Neuronal stem cell (in vitro differentiated cells): ENCODE measurements around the gene CCDC126. TPM values are rescaled to one million over a fixed set of nuclear protein-coding genes. Genes with fewer than 3 reads are reported as not detected.

ENCODE experiments used
- DNase-seq: peaks from one replicate; pipeline ENCODE4 v3.0.0-alpha.2; 2013; ENCODE audit warnings: low spot score
- H2AFZ ChIP-seq: one replicate; pipeline ENCODE4 v1.6.1; 2013; ENCODE audit warnings: mild to moderate bottlenecking, low read length, inconsistent platforms
- H2AK5ac ChIP-seq: 2 replicates; pipeline ENCODE4 v1.6.1; 2013; ENCODE audit warnings: low read depth, mild to moderate bottlenecking, inconsistent platforms, low read length, moderate library complexity, mixed read lengths
- H2BK120ac ChIP-seq: 2 replicates; pipeline ENCODE4 v1.6.1; 2013; ENCODE audit warnings: low read depth, mild to moderate bottlenecking, inconsistent platforms, low read length, moderate library complexity, mixed read lengths
- H2BK12ac ChIP-seq: one replicate; pipeline ENCODE4 v1.6.1; 2013; ENCODE audit warnings: low read length, inconsistent platforms
- H2BK15ac ChIP-seq: 2 replicates; pipeline ENCODE4 v1.6.1; 2013; ENCODE audit warnings: mild to moderate bottlenecking, low read length, inconsistent platforms, mixed read lengths
- H2BK5ac ChIP-seq: one replicate; pipeline ENCODE4 v1.6.1; 2013; ENCODE audit warnings: inconsistent platforms, mild to moderate bottlenecking, low read length, moderate library complexity
- H3K14ac ChIP-seq: one replicate; pipeline ENCODE4 v1.6.1; 2013; ENCODE audit warnings: low read length, inconsistent platforms
- H3K18ac ChIP-seq: 2 replicates; pipeline ENCODE4 v1.6.1; 2013; ENCODE audit warnings: low read length, inconsistent platforms
- H3K23ac ChIP-seq: 2 replicates; pipeline ENCODE4 v1.6.1; 2013; ENCODE audit warnings: low read depth, mild to moderate bottlenecking, mixed read lengths, low read length, inconsistent platforms; ENCODE audit not compliant: poor library complexity
- H3K27ac ChIP-seq: replicated peaks from 3 replicates; pipeline ENCODE4 v1.5.1; 2013; ENCODE audit warnings: low read length, inconsistent platforms
- H3K27me3 ChIP-seq, 3 experiments: 2 replicates each; pipeline ENCODE4 v1.6.1; 2013; ENCODE audit warnings: low read length in 3 of 3, mild to moderate bottlenecking in 2 of 3, inconsistent platforms in 1 of 3, low read depth in 1 of 3, mixed read lengths in 1 of 3, moderate library complexity in 1 of 3; ENCODE audit not compliant: control insufficient read depth in 3 of 3, insufficient read depth in 3 of 3
- H3K36me3 ChIP-seq, 2 donors: replicated peaks in 1 of 2; 2 replicates each; pipeline ENCODE4 v1.6.1; 2013; ENCODE audit warnings: low read length in 2 of 2; ENCODE audit not compliant: control insufficient read depth in 2 of 2, insufficient read depth in 2 of 2
- H3K4ac ChIP-seq: 2 replicates; pipeline ENCODE4 v1.6.1; 2013; ENCODE audit warnings: inconsistent platforms, mild to moderate bottlenecking, low read length, moderate library complexity
- H3K4me1 ChIP-seq, 2 donors: 1 replicate in 1 of 2; 2 replicates in 1 of 2; pipeline ENCODE4 v1.6.1; 2013; ENCODE audit warnings: low read length in 2 of 2, low read depth in 1 of 2; ENCODE audit not compliant: control insufficient read depth in 2 of 2, insufficient read depth in 1 of 2
- H3K4me2 ChIP-seq: one replicate; pipeline ENCODE4 v1.6.1; 2013; ENCODE audit warnings: mild to moderate bottlenecking, low read length, inconsistent platforms; ENCODE audit not compliant: insufficient read depth, poor library complexity, severe bottlenecking
- H3K4me3 ChIP-seq, 2 donors: 2 replicates each; pipeline ENCODE4 v1.5.1; 2013; ENCODE audit warnings: low read length in 2 of 2, mild to moderate bottlenecking in 2 of 2, inconsistent platforms in 1 of 2, moderate library complexity in 1 of 2
- H3K79me1 ChIP-seq: one replicate; pipeline ENCODE4 v1.6.1; 2013; ENCODE audit warnings: low read depth, mild to moderate bottlenecking, inconsistent platforms, low read length, moderate library complexity
- H3K9ac ChIP-seq: one replicate; pipeline ENCODE4 v1.6.1; 2013; ENCODE audit warnings: mild to moderate bottlenecking, low read depth, low read length, inconsistent platforms; ENCODE audit not compliant: poor library complexity
- H3K9me3 ChIP-seq, 2 donors: replicated peaks in 1 of 2; 2 replicates each; pipeline versions ENCODE3 to v1.6.1; 2013; ENCODE audit warnings: low read length in 2 of 2, mild to moderate bottlenecking in 2 of 2, inconsistent platforms in 1 of 2, low read depth in 1 of 2, mixed read lengths in 1 of 2, moderate library complexity in 1 of 2; ENCODE audit not compliant: control insufficient read depth in 2 of 2, insufficient read depth in 1 of 2
- H4K8ac ChIP-seq: one replicate; pipeline ENCODE4 v1.6.1; 2013; ENCODE audit warnings: low read depth, mild to moderate bottlenecking, inconsistent platforms, low read length, moderate library complexity
- H4K91ac ChIP-seq: one replicate; pipeline ENCODE4 v1.6.1; 2013; ENCODE audit warnings: low read length, low read depth, mild to moderate bottlenecking, inconsistent platforms; ENCODE audit not compliant: poor library complexity
- WGBS, 2 donors: extraction: QIAGEN DNeasy Blood & Tissue Kit; methylation state at CpG; one replicate each; pipeline ENCODE4 v1.1.7; 2013; ENCODE audit warnings: missing lambda C conversion rate in 2 of 2, mixed read lengths in 1 of 2; ENCODE audit not compliant: insufficient read length in 2 of 2, insufficient replicate concordance in 1 of 2; ENCODE audit errors: extremely low coverage in 2 of 2; 5-methylcytosine and 5-hydroxymethylcytosine counted together
- polyA plus RNA-seq, 2 experiments: library from polyadenylated mRNA; stranded (reverse); fragments of 200-250 nt; gene quantifications; one replicate each; pipeline ENCODE4 v1.2.3, GENCODE V29; 2013

Gene CCDC126, protein sequence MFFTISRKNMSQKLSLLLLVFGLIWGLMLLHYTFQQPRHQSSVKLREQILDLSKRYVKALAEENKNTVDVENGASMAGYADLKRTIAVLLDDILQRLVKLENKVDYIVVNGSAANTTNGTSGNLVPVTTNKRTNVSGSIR
- polyA plus RNA-seq (2013, experiment 1 of 2), result 8.3 TPM
- 7.8 TPM for polyA plus RNA-seq (2013, experiment 2 of 2)

DNA sequence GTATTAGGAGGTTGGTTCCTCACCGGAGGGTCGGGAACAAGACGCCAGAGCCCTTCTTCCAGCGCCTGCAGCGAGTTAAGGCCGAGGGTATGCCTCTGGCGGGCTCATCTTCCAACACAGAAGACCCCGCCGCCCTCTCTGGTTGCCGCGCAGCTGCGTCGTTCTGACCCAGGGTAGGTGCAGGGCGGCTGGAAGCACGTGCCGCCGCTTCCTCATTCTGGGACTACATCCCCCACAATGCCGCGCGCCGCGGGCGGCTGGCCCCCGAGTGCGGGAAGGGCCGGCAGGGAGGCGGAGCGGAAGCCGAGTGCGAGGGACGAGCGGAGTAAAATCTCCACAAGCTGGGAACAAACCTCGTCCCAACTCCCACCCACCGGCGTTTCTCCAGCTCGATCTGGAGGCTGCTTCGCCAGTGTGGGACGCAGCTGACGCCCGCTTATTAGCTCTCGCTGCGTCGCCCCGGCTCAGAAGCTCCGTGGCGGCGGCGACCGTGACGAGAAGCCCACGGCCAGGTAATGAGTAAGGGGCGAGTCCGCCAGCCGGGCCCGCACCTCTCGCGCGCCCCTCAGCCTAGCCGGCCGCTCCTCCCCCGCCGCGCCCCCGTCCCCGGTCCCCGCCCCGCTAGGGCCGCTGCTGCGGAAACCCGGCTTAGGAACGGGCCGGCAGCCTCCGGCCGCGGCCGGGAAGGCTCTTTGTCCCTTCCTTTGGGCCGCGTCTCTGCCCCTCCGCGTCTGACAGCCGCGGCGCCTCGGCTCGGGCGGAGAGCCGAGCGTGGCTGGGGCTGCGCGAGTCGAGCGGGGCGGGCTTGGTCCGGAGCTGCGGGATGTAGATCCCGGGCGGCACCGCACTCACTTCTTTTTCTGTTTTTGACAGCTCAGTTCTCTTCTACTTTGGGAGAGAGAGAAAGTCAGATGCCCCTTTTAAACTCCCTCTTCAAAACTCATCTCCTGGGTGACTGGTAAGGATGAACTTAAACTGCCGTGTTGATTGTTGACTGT, at the start of gene CCDC126:
Gene CCDC126 (plus strand): TSS at position 289 of the 998 bp plus-strand sequence. CDS start 13,934 bp downstream, outside the sequence.
- peak within 1 kb of the TSS; percentile 97 for H3K18ac ChIP-seq
- peak within 1 kb of the TSS; percentile 63 to 87 for H3K4me3 ChIP-seq
- DNase-seq, result peak; percentile 90
- H3K4me1 ChIP-seq, result peaks cover 3 to 8% of the 10 kb centered on the region in 2 donors
- H3K9me3 ChIP-seq, result no peaks in the 10 kb centered on the region
- H4K91ac ChIP-seq, result peak within 1 kb of the TSS; percentile 56
- H3K14ac ChIP-seq, result peak within 1 kb of the TSS; percentile 40
- WGBS, 2 donors, result no CpG with 5 or more reads among the region's 99 CpGs
- H2BK5ac ChIP-seq, result peak within 1 kb of the TSS; percentile 71
- no peaks in the 10 kb centered on the region for H3K36me3 ChIP-seq
- no peak within 1 kb of the TSS for H2BK12ac ChIP-seq
- H3K4me2 ChIP-seq, result peak within 1 kb of the TSS; percentile 59
- H3K23ac ChIP-seq, result peak within 1 kb of the TSS; percentile 78
- no peak within 1 kb of the TSS for H2BK120ac ChIP-seq
- peak within 1 kb of the TSS; percentile 98 for H3K27ac ChIP-seq
- H3K9ac ChIP-seq, result peak within 1 kb of the TSS; percentile 88
- H3K27me3 ChIP-seq, result peaks cover 0 to 13% (median 1%) of the 10 kb centered on the region in 3 experiments
- no peaks in the 10 kb centered on the region for H3K79me1 ChIP-seq
- H4K8ac ChIP-seq, result no peak within 1 kb of the TSS
- no peak within 1 kb of the TSS for H2AK5ac ChIP-seq
- H2AFZ ChIP-seq, result peak within 1 kb of the TSS; percentile 100
- H3K4ac ChIP-seq, result no peak within 1 kb of the TSS
- no peak within 1 kb of the TSS for H2BK15ac ChIP-seq

DNA sequence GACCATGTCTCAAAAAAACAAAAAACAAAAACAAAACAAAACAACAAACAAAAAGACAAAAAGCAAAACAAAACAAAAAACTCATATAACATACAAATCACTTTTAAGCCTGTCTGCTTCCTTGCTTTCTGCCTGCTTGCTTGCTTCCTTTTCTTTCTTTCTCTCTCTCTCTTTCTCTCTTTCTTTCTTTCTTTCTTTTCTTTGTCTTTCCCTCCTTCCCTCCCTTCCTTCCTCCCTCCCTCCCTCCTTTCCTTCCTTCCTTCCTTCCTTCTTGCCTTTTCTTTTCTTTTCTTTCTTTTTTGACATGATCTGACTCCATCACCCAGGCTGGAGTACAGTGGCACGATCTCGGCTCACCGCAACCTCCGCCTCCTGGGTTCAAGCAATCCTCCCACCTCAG, 49.5 kb upstream of the CCDC126 start:
- no CpG with 5 or more reads among the region's 4 CpGs for WGBS, 2 donors
- Histone ChIP-seq H3K36me3 (no peaks in the 10 kb centered on the region), H2BK120ac (no peak overlapping the region)

DNA sequence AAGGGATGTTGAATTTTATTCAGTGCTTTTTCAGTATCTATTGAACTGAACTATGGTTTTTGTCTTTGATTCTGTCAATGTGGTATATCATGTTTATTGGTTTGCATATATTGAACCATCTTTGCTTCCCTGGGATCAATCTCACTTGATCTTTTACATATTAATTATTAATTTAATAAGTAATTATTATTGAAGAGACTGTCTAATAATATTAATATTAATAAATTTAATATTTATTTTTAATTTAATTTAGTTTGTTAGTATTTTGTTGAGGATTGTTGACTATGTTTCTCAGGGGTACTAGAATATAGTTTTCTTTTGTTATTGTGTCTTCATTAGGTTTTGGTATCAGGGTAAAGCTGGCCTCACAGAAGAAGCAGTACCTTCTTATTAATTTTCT, 38.9 kb upstream of the CCDC126 start:
- H3K4me1 ChIP-seq, result no peaks in the 10 kb centered on the region
- no peaks in the 10 kb centered on the region for H3K79me1 ChIP-seq
- H3K36me3 ChIP-seq, result no peaks in the 10 kb centered on the region
- no peak overlapping the region for H3K23ac ChIP-seq
- H2AFZ ChIP-seq, result no peak overlapping the region
- no peak overlapping the region for H3K18ac ChIP-seq
- no peak overlapping the region for H3K4me3 ChIP-seq
- no peak overlapping the region for H2BK5ac ChIP-seq
- H3K9ac ChIP-seq, result no peak overlapping the region
- H2AK5ac ChIP-seq, result no peak overlapping the region
- H3K4me2 ChIP-seq, result no peak overlapping the region
- H3K27ac ChIP-seq, result no peak overlapping the region
- no peak overlapping the region for H3K4ac ChIP-seq
- no peak overlapping the region for H2BK15ac ChIP-seq
- H2BK120ac ChIP-seq, result no peak overlapping the region
- no peaks in the 10 kb centered on the region for H3K9me3 ChIP-seq
- H3K27me3 ChIP-seq, result no peaks in the 10 kb centered on the region
- no peak overlapping the region for H4K8ac ChIP-seq
- no peak overlapping the region for H4K91ac ChIP-seq
- H2BK12ac ChIP-seq, result no peak overlapping the region
- DNase-seq, result no peak
- H3K14ac ChIP-seq, result no peak overlapping the region

More for the DNA sequence above, 49.5 kb upstream of the CCDC126 start:
- Histone ChIP-seq H2BK15ac (no peak overlapping the region), H3K4me3 (no peak overlapping the region), H3K9me3 (no peaks in the 10 kb centered on the region), H3K4me1 (no peaks in the 10 kb centered on the region), H4K91ac (no peak overlapping the region), H3K27ac (no peak overlapping the region), H3K18ac (no peak overlapping the region), H2BK12ac (no peak overlapping the region), H3K9ac (no peak overlapping the region), H4K8ac (no peak overlapping the region), H3K79me1 (no peaks in the 10 kb centered on the region), H2AFZ (no peak overlapping the region), H3K4ac (no peak overlapping the region), H2AK5ac (no peak overlapping the region), H3K27me3 (no peaks in the 10 kb centered on the region), H3K14ac (no peak overlapping the region), H3K23ac (no peak overlapping the region), H3K4me2 (no peak overlapping the region), H2BK5ac (no peak overlapping the region)
- DNase-seq, result no peak

DNA sequence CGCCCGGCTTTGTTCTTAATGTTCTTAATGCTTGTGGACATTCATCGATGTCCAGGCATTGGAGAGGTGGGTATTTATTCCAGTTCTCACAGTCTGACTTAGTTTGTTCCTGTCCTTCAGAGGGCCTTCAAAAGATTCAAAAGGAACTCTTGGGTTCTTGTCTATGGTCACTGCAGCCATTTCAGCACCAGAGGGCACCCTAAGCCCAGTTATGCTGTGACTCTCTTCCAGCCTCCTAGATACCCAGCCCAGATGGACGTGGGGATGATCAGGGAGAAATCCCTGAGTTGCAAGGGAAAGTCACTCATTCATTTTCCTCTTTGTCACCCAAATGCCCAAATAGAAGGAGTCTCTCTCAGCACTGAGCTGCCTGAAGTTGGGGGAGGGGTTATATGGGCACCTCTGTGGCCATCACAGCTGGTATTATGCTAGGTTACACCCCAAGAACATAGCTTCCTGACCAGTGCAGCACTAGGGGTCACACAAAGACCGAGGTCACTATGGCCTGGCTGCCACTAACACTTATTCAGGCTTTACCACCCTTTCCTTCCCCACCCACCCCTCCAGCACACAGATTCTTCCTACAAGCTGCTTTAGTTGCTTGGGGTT, 26.5 kb upstream of the CCDC126 start:
- Histone ChIP-seq H3K23ac (no peak overlapping the region), H3K4me3 (no peak overlapping the region), H3K27me3 (no peaks in the 10 kb centered on the region), H3K9me3 (no peaks in the 10 kb centered on the region), H3K18ac (no peak overlapping the region), H3K14ac (no peak overlapping the region), H4K91ac (no peak overlapping the region), H2BK12ac (no peak overlapping the region), H3K4me2 (no peak overlapping the region), H3K4me1 (no peaks in the 10 kb centered on the region), H3K9ac (no peak overlapping the region), H3K36me3 (no peaks in the 10 kb centered on the region), H2BK120ac (no peak overlapping the region), H3K4ac (no peak overlapping the region), H2BK5ac (no peak overlapping the region), H2BK15ac (no peak overlapping the region), H3K27ac (no peak overlapping the region), H3K79me1 (no peaks in the 10 kb centered on the region), H2AFZ (peak overlapping the region; percentile 77), H4K8ac (no peak overlapping the region), H2AK5ac (no peak overlapping the region)
- WGBS, 2 donors, result no CpG with 5 or more reads among the region's 5 CpGs
- DNase-seq, result peak; percentile 81
